K562 (cell line): ENCODE results near the gene ERFL. TPM values are rescaled to one million over a fixed set of nuclear protein-coding genes. Genes with fewer than 3 reads are reported as not detected.
A peak's percentile ranks its signal among the peaks of the same experiment; 100 is the strongest.

Experiments used
- ATAC-seq: fragments of 200-7000 bp; cut with Tn5 transposase; 3 replicates; pipeline ENCODE4 v1.9.1; 2020; ENCODE audit warnings: moderate library complexity
- BruUV-seq: library from RNA; stranded (reverse); fragments of 400-500 nt; replicated peaks from 2 replicates; lab custom pipeline; 2021; lab: Mats Ljungman, UMichigan
- CTCF ChIA-PET: fragments of 300-600 bp; formaldehyde crosslinking; extraction: SDS; loops from one replicate; lab custom pipeline; 2021; ENCODE audit warnings: low intra/inter-chr PET ratio; lab: Yijun Ruan, JAX
- POLR2A ChIA-PET: fragments of 300-600, 350-650 bp; sonication (Branson Sonifier 250); formaldehyde crosslinking; extraction: SDS; loops from one replicate; lab custom pipeline; 2021; ENCODE audit warnings: antibody characterized with exemption, inconsistent platforms; lab: Yijun Ruan, JAX
- DNase-seq, 4 experiments: peaks; one replicate each; pipeline versions ENCODE4 v3.0.0 to v3.0.0-alpha.2; 2011 to 2018; ENCODE audit warnings: low spot score in 3 of 4, mixed read lengths in 3 of 4; ENCODE audit errors: extremely low read depth in 1 of 4
- FAIRE-seq: peaks from 2 replicates; lab custom pipeline; 2011; peaks lifted over from hg19 to GRCh38; lab: Jason Lieb, UNC
- H2AFZ ChIP-seq: 2 replicates; pipeline ENCODE4 v1.6.0; 2011; ENCODE audit warnings: low read depth, low read length, control low read depth, inconsistent platforms
- H3K27ac ChIP-seq: fragments of 200-600 bp; 3 replicates; pipeline ENCODE4 v1.8.0; 2011; ENCODE audit warnings: low read depth, mild to moderate bottlenecking, control low read depth, inconsistent platforms, low read length, moderate library complexity, mixed read lengths; ENCODE audit errors: extremely low read depth
- H3K27me3 ChIP-seq, 2 experiments: fragments of 300-600 bp in 1 of 2; 2 replicates in 1 of 2; 3 replicates in 1 of 2; pipeline versions ENCODE4 v1.6.0 to v1.8.0; 2011; ENCODE audit warnings: inconsistent platforms in 2 of 2, low read length in 2 of 2, mild to moderate bottlenecking in 1 of 2, mixed read lengths in 1 of 2, moderate library complexity in 1 of 2; ENCODE audit not compliant: control insufficient read depth in 2 of 2, insufficient read depth in 2 of 2
- H3K36me3 ChIP-seq: fragments of 300-600 bp; 3 replicates; pipeline ENCODE4 v1.8.0; 2011; ENCODE audit warnings: mild to moderate bottlenecking, low read length, inconsistent platforms; ENCODE audit not compliant: control insufficient read depth, insufficient read depth
- H3K4me1 ChIP-seq, 2 experiments: fragments of 200-600 bp in 1 of 2; replicated peaks in 1 of 2; 2 replicates in 1 of 2; 3 replicates in 1 of 2; pipeline versions ENCODE4 v1.5.1 to v1.8.0; 2011; ENCODE audit warnings: inconsistent platforms in 2 of 2, low read length in 2 of 2, mild to moderate bottlenecking in 1 of 2, mixed read lengths in 1 of 2, moderate library complexity in 1 of 2; ENCODE audit not compliant: control insufficient read depth in 2 of 2, insufficient read depth in 2 of 2
- H3K4me2 ChIP-seq: 2 replicates; pipeline ENCODE4 v1.6.1; 2011; ENCODE audit warnings: low read length, control low read depth, inconsistent platforms, mixed read lengths; ENCODE audit not compliant: insufficient read depth
- H3K4me3 ChIP-seq: fragments of 200-600 bp; sonication (generic), shearing (Covaris generic); 2 replicates; pipeline ENCODE4 v1.5.1; 2016; ENCODE audit warnings: control low read depth, inconsistent platforms
- H3K79me2 ChIP-seq: fragments of 200-600 bp; 3 replicates; pipeline ENCODE4 v1.8.0; 2011; ENCODE audit warnings: low read length, inconsistent platforms; ENCODE audit not compliant: control insufficient read depth, insufficient read depth
- H3K9ac ChIP-seq, 2 experiments: 2 replicates each; pipeline versions ENCODE4 v1.6.0 to v1.6.1; 2011; ENCODE audit warnings: low read depth in 2 of 2, low read length in 2 of 2, control low read depth in 1 of 2, inconsistent platforms in 1 of 2, mild to moderate bottlenecking in 1 of 2, mixed read lengths in 1 of 2; ENCODE audit not compliant: insufficient read depth in 1 of 2
- H3K9me1 ChIP-seq: one replicate; pipeline ENCODE4 v1.6.0; 2011; ENCODE audit warnings: inconsistent platforms, mild to moderate bottlenecking, low read length, moderate library complexity; ENCODE audit not compliant: control insufficient read depth, insufficient read depth
- H3K9me3 ChIP-seq: replicated peaks from 2 replicates; pipeline ENCODE4 v1.5.1; 2011; ENCODE audit warnings: low read depth, low read length, inconsistent platforms; ENCODE audit not compliant: control insufficient read depth, insufficient read depth
- H4K20me1 ChIP-seq: replicated peaks from 2 replicates; pipeline ENCODE4 v1.6.1; 2011; ENCODE audit warnings: low read length, inconsistent platforms, mixed read lengths; ENCODE audit not compliant: control insufficient read depth, insufficient read depth
- MEIS2 ChIP-seq: fragments of 450-650 bp; IDR thresholded peaks from 2 replicates; pipeline ENCODE4 v1.6.1; 2014; ENCODE audit warnings: mild to moderate bottlenecking; ENCODE audit not compliant: partially characterized antibody
- RCOR1 ChIP-seq, 2 experiments: IDR thresholded peaks; 2 replicates each; pipeline ENCODE4 v1.6.1; 2012; ENCODE audit warnings: low read depth in 2 of 2, low read length in 2 of 2, borderline replicate concordance in 1 of 2, improper control_type of control experiment in 1 of 2
- ZNF121 ChIP-seq: sonication (generic); formaldehyde crosslinking; conservative IDR thresholded peaks from 2 replicates; pipeline ENCODE4 v1.8.0; 2022; ENCODE audit warnings: missing genetic modification reagents
- WGBS: fragments of 100-300 bp; shearing (Covaris generic); methylation state at CpG from one replicate; pipeline ENCODE4 v1.1.6; 2016; ENCODE audit warnings: low coverage, mixed read lengths; ENCODE audit not compliant: insufficient coverage; ENCODE audit errors: missing lambda C conversion rate; 5-methylcytosine and 5-hydroxymethylcytosine counted together
- in situ Hi-C: fragments of 300-500 bp; cut with MboI; formaldehyde crosslinking; loops from 4 replicates; pipeline ENCODE4 v1.15.0; 2018; ENCODE audit warnings: inconsistent platforms, mixed read lengths
- intact Hi-C: fragments of 100-400 bp; cut with micrococcal nuclease; formaldehyde crosslinking; loops from 2 replicates; pipeline ENCODE4 v1.14.2; 2022
- polyA plus RNA-seq, 8 experiments: library from polyadenylated mRNA; depleted of rRNA in 4 of 8; stranded (reverse) in 5 of 8; unstranded in 3 of 8; fragments of >200 nt; fragmentation: Nextera tagmentation in 2 of 8; fragmentation: Illumina TruSeq in 1 of 8; extraction: Ambion mirVana in 2 of 8; extraction: Trizol in 1 of 8; gene quantifications; 2 replicates each; pipeline versions ENCODE4 v1.2.1 to v1.2.3, GENCODE V29; 2011 to 2014; ENCODE audit warnings: inconsistent platforms in 1 of 8, missing spikeins in 1 of 8
- total RNA-seq, 7 experiments: library from RNA; depleted of rRNA in 6 of 7; stranded (reverse); fragments of >200 nt in 6 of 7; fragmentation: Illumina TruSeq in 2 of 7; extraction: Trizol in 2 of 7; gene quantifications; 2 replicates each; pipeline versions ENCODE4 v1.2.1 to v1.2.3, GENCODE V29; 2011 to 2021; ENCODE audit warnings: low replicate concordance in 1 of 7

Gene ERFL
- total and polyA plus RNA-seq, 9 of the 15 experiments (the other 6 are each of a cell fraction or from before 2014, with no cell fraction given): 0.07 to 0.75 (median 0.32) TPM; not detected in 4

DNA sequence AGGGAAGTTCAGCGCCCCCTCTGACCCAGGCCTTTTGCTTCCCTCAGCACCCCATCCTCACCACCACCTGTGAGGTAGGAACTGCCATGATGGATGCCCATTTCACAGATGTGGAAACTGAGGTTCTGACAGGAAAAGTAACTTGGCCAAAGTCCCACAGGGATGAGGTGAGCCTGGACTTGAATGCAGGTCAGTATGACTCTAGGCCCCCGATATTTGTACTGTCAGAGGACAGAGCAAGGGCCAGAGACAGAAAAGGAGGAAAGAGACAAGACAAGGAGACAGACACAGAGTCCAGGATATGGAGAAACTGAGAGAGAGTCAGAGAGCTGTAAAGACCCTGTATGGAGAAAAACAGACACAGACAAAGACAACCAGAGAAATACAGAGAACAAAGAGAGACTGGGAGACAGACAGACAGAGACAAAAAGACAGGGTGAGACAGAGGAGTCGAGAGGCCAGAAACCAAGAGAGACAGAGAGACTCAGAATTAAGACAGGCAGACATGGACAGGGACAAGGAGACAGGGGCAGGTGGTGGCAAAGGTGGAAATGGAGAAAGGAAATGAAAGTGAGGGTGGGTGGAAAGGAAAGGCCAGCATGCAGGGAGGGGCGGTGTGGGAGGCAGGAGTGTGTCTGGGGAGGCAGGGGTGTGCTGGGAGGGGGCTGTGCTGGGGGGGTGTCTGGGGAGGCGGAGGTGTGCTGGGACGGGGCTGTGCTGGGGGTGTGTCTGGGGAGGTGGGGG lies 5.0 kb downstream of the ERFL start (continued):
- TF ChIP-seq RCOR1 (IDR thresholded peaks at IDR 0.05; ENCODE audit: borderline replicate concordance in 1 of 2, low read depth in 2 of 2, low read length in 2 of 2): peak; percentile 39 to 91; a peak in 3 of 4 replicates

DNA sequence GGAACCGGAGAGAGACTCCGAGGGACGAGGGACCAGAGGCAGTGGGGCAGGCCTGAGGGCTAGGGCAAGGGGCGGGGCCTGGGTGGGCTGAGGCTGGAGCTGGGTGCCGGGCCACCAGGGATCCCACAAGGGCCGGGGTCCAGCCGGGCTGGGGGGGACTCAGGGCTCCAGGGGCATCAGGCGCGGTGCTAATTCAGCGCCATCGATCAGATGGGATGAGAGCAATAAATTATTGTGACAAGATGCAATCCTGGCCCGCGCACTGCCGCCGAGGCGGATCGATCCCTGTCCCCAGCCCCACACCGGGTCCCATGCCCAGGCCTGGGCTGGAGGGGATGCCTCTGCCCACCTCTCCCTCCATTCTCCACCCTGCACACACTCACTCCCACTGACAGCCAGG lies 5.7 kb downstream of the ERFL start:
- Histone ChIP-seq H3K9me1 (no peaks in the 10 kb centered on the region), H2AFZ (no peak overlapping the region), H4K20me1 (no peaks in the 10 kb centered on the region), H3K4me2 (no peak overlapping the region), H3K9ac (peak overlapping the region in 1 of 2 experiments; percentile 23; a peak in 1 of 4 replicates), H3K36me3 (no peaks in the 10 kb centered on the region), H3K9me3 (no peaks in the 10 kb centered on the region; the same call in 1 of the 2 replicates), H3K27ac (no peak overlapping the region), H3K4me1 (peaks cover 4 to 32% of the 10 kb centered on the region in 2 experiments; a peak in 4 of 5 replicates), H3K27me3 (peaks cover 0 to 16% of the 10 kb centered on the region in 2 experiments; a peak in 4 of 5 replicates), H3K79me2 (no peaks in the 10 kb centered on the region), H3K4me3 (no peak overlapping the region)
- DNase-seq (no peak), FAIRE-seq (no peak), ATAC-seq (no peak)
- intact Hi-C loops: no loop called here
- ChIA-PET CTCF (no interaction called here), POLR2A (no interaction called here)
- in situ Hi-C loops: no loop called here
- TF ChIP-seq ZNF121 (CRISPR knock-in tag) (no peak), MEIS2 (peak; percentile 25)
- WGBS: 6% methylated on average over 11 of the region's 18 CpGs
- no TSS peak for BruUV-seq
